Hepatocyte (in vitro differentiated cells): ENCODE data around the gene SNTB2. TPM values are rescaled to one million over a fixed set of nuclear protein-coding genes. Genes with fewer than 3 reads are reported as not detected.
"Not testable (repeated sequence)": the region's sequence is repeated elsewhere in the genome, so short reads cannot be mapped to it uniquely, and the experiment has no call there.

ENCODE experiments used
- DNase-seq: peaks from one replicate; pipeline ENCODE4 v3.0.0-alpha.2; 2016; ENCODE audit warnings: low spot score
- H2AFZ ChIP-seq: fragments of 200-600 bp; sonication (generic); 2 replicates; pipeline ENCODE4 v1.6.0; 2016; ENCODE audit warnings: antibody characterized with exemption, mild to moderate bottlenecking
- H3K27ac ChIP-seq: fragments of 200-600 bp; sonication (generic); 2 replicates; pipeline ENCODE4 v1.5.1; 2016; ENCODE audit warnings: mild to moderate bottlenecking
- H3K27me3 ChIP-seq: fragments of 200-600 bp; sonication (generic); 2 replicates; pipeline ENCODE4 v1.6.1; 2016
- H3K36me3 ChIP-seq: fragments of 200-600 bp; sonication (generic); replicated peaks from 2 replicates; pipeline ENCODE4 v1.5.1; 2016; ENCODE audit warnings: low read depth; ENCODE audit not compliant: insufficient read depth
- H3K4me1 ChIP-seq: fragments of 200-600 bp; sonication (generic); 2 replicates; pipeline ENCODE4 v1.5.1; 2016; ENCODE audit warnings: mild to moderate bottlenecking, moderate library complexity; ENCODE audit not compliant: insufficient read depth
- H3K4me2 ChIP-seq: fragments of 200-600 bp; sonication (generic); 2 replicates; pipeline ENCODE4 v1.6.0; 2016
- H3K4me3 ChIP-seq: fragments of 200-600 bp; sonication (generic); 2 replicates; pipeline ENCODE4 v1.5.1; 2016; ENCODE audit warnings: mild to moderate bottlenecking
- H3K79me2 ChIP-seq: fragments of 200-600 bp; sonication (generic); 2 replicates; pipeline ENCODE4 v1.6.0; 2017; ENCODE audit warnings: mild to moderate bottlenecking
- H3K9me2 ChIP-seq: fragments of 200-600 bp; sonication (generic); replicated peaks from 2 replicates; pipeline ENCODE4 v1.6.0; 2017; ENCODE audit warnings: mild to moderate bottlenecking; ENCODE audit not compliant: insufficient read depth
- H3K9me3 ChIP-seq: fragments of 200-600 bp; sonication (generic); 2 replicates; pipeline ENCODE4 v1.5.1; 2016; ENCODE audit warnings: low read depth, mild to moderate bottlenecking
- H4K20me1 ChIP-seq: fragments of 200-600 bp; sonication (generic); 2 replicates; pipeline ENCODE4 v1.6.0; 2016; ENCODE audit warnings: mild to moderate bottlenecking; ENCODE audit not compliant: insufficient read depth, poor library complexity, severe bottlenecking
- CTCF ChIP-seq: fragments of 200-600 bp; sonication (generic); IDR thresholded peaks from 2 replicates; pipeline ENCODE4 v1.5.1; 2016; ENCODE audit warnings: antibody characterized with exemption, mild to moderate bottlenecking; ENCODE audit not compliant: poor library complexity
- EZH2 ChIP-seq: fragments of 200-600 bp; sonication (generic); IDR thresholded peaks from 2 replicates; pipeline ENCODE4 v1.6.1; 2016; ENCODE audit warnings: antibody characterized with exemption, mild to moderate bottlenecking, borderline replicate concordance
- EZH2phosphoT487 ChIP-seq: fragments of 200-600 bp; sonication (generic); IDR thresholded peaks from one replicate; pipeline ENCODE4 v1.6.1; 2018; ENCODE audit warnings: antibody characterized with exemption, mild to moderate bottlenecking, low read depth, moderate library complexity; ENCODE audit not compliant: unreplicated experiment, severe bottlenecking
- WGBS: methylation state at CpG from one replicate; pipeline ENCODE4 v1.1.6; 2016; ENCODE audit warnings: low lambda C conversion rate; ENCODE audit errors: missing lambda C conversion rate; 5-methylcytosine and 5-hydroxymethylcytosine counted together
- polyA plus RNA-seq: library from polyadenylated mRNA; unstranded; fragments of >200 nt; fragmentation: Nextera tagmentation; extraction: Ambion mirVana; gene quantifications from 2 replicates; pipeline ENCODE4 v1.2.1, GENCODE V29; 2016
- total RNA-seq: library from RNA; depleted of rRNA; stranded (reverse); fragments of >200 nt; gene quantifications from 2 replicates; pipeline ENCODE4 v1.2.3, GENCODE V29; 2014

Gene SNTB2
- total and polyA plus RNA-seq, 2 experiments from 2014 or later = 21.5 to 36.7 TPM

- Histone ChIP-seq H3K27ac (no peak overlapping the region), H3K4me2 (no peak overlapping the region), H4K20me1 (no peaks in the 10 kb centered on the region), H3K36me3 (no peaks in the 10 kb centered on the region), H3K9me2 (no peaks in the 10 kb centered on the region), H3K4me3 (no peak overlapping the region), H3K4me1 (no peaks in the 10 kb centered on the region), H3K79me2 (no peaks in the 10 kb centered on the region), H3K9me3 (no peaks in the 10 kb centered on the region), H2AFZ (no peak overlapping the region), H3K27me3 (no peaks in the 10 kb centered on the region)
- TF ChIP-seq EZH2phosphoT487 (no peak), CTCF (no peak), EZH2 (no peak)
- 100% methylated on average over 1 of the region's 1 CpG for WGBS
- no peak for DNase-seq
These were observed 107.1 kb downstream of the SNTB2 start for GRCh38 chr16:69294051-69294450.

- H3K36me3 ChIP-seq, H3K79me2 ChIP-seq, H3K27ac ChIP-seq, H2AFZ ChIP-seq, H3K9me3 ChIP-seq, H3K9me2 ChIP-seq, H3K27me3 ChIP-seq, H3K4me2 ChIP-seq, DNase-seq, H3K4me3 ChIP-seq, H3K4me1 ChIP-seq, H4K20me1 ChIP-seq: not testable (repeated sequence)
- 96% methylated on average over 7 of the region's 7 CpGs for WGBS
These were observed 109.8 kb downstream of the SNTB2 start for GRCh38 chr16:69296771-69297170.

GRCh38 chr16:69298261-69298660 is 111.3 kb downstream of the SNTB2 start:
- TF ChIP-seq EZH2 (no peak), CTCF (no peak)

GRCh38 chr16:69301187-69301586 is 114.2 kb downstream of the SNTB2 start:
- Histone ChIP-seq H3K9me3 (no peaks in the 10 kb centered on the region), H3K27ac (no peak overlapping the region), H3K36me3 (no peaks in the 10 kb centered on the region), H3K79me2 (no peaks in the 10 kb centered on the region), H2AFZ (no peak overlapping the region), H3K4me2 (no peak overlapping the region), H3K27me3 (no peaks in the 10 kb centered on the region), H3K4me3 (no peak overlapping the region), H3K9me2 (no peaks in the 10 kb centered on the region), H4K20me1 (no peaks in the 10 kb centered on the region), H3K4me1 (no peaks in the 10 kb centered on the region)
- TF ChIP-seq EZH2phosphoT487 (no peak), EZH2 (no peak), CTCF (no peak)
- no peak for DNase-seq
- 84% methylated on average over 1 of the region's 1 CpG for WGBS

More at GRCh38 chr16:69298261-69298660, 111.3 kb downstream of the SNTB2 start:
- Histone ChIP-seq H3K36me3 (no peaks in the 10 kb centered on the region), H3K27me3 (no peaks in the 10 kb centered on the region), H4K20me1 (no peaks in the 10 kb centered on the region), H3K4me1 (no peaks in the 10 kb centered on the region), H3K4me2 (no peak overlapping the region), H2AFZ (no peak overlapping the region), H3K9me2 (no peaks in the 10 kb centered on the region), H3K4me3 (no peak overlapping the region), H3K27ac (no peak overlapping the region), H3K9me3 (no peaks in the 10 kb centered on the region), H3K79me2 (no peaks in the 10 kb centered on the region)
- 99% methylated on average over 3 of the region's 4 CpGs for WGBS
- DNase-seq = no peak
